Measurements from ENCODE around the gene CNTNAP5.

GRCh38 chr2:124289615-124290014 is 264.5 kb downstream of the CNTNAP5 start:
- TF ChIP-seq TAF1 (conservative IDR thresholded peaks at IDR 0.05): no peak
- TF ChIP-seq, protein P1, sequence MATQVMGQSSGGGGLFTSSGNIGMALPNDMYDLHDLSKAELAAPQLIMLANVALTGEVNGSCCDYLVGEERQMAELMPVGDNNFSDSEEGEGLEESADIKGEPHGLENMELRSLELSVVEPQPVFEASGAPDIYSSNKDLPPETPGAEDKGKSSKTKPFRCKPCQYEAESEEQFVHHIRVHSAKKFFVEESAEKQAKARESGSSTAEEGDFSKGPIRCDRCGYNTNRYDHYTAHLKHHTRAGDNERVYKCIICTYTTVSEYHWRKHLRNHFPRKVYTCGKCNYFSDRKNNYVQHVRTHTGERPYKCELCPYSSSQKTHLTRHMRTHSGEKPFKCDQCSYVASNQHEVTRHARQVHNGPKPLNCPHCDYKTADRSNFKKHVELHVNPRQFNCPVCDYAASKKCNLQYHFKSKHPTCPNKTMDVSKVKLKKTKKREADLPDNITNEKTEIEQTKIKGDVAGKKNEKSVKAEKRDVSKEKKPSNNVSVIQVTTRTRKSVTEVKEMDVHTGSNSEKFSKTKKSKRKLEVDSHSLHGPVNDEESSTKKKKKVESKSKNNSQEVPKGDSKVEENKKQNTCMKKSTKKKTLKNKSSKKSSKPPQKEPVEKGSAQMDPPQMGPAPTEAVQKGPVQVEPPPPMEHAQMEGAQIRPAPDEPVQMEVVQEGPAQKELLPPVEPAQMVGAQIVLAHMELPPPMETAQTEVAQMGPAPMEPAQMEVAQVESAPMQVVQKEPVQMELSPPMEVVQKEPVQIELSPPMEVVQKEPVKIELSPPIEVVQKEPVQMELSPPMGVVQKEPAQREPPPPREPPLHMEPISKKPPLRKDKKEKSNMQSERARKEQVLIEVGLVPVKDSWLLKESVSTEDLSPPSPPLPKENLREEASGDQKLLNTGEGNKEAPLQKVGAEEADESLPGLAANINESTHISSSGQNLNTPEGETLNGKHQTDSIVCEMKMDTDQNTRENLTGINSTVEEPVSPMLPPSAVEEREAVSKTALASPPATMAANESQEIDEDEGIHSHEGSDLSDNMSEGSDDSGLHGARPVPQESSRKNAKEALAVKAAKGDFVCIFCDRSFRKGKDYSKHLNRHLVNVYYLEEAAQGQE (IDR thresholded peaks at IDR 0.05): no peak
- no peak for TF ChIP-seq CTCF (IDR thresholded peaks at IDR 0.05; ENCODE audit: low read depth, low read length, missing input control)
- TF ChIP-seq GABPA (IDR thresholded peaks at IDR 0.05 in 1 of 2, conservative IDR thresholded peaks at IDR 0.05 in 1 of 2): no peak
